ENCODE results near the gene RND2. TPM values are rescaled to one million over a fixed set of nuclear protein-coding genes. Genes with fewer than 3 reads are reported as not detected.
"Not testable (repeated sequence)": the region's sequence is repeated elsewhere in the genome, so short reads cannot be mapped to it uniquely, and the experiment has no call there.

Gene RND2
- polyA plus RNA-seq, 1 donor = 1.8 TPM

DNA sequence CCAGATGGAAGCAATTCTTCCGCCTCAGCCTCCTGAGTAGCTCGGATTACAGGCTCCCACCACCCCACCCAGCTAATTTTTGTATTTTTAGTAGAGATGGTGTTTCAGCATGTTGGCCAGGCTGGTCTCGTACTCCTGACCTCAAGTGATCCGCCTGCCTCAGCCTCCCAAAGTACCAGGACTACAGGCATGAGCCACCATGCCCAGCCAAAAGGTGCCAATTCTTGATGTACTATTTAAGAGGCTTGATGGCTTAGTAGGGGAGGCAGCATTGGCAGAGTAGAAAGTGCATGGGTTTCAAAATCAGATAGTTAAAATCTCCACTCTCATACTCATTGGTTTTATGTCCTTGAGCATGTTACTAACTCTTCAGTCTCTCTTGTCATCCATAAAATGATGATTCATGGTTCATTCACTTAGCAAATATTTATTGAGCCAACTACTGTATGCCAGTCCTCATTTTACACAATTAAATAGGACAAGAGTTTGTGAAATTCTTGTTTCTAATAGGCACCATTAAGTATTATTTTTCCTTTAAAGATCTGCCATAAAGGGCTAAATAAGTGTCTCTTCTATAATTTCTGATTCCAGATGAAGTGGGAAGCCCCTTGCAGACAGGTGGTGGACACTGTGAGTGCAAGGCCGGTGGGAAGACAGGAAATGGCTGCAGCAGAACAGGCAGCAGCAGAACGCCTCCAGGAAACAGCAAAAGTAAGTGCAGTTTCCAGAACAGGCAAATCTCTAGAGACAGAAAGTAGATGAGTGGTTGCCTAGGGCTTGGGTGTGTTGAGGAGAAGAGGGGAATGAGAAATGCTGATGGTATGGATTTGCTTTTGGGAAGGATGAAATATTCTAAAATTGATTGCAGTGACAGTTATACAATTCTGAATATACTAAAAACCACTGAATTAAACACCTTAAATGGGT, 35.0 kb upstream of the RND2 start:
- Histone ChIP-seq H3K9me3 (ENCODE audit: control insufficient read depth, low read depth, low read length) (no peaks in the 10 kb centered on the region), H3K4me1 (ENCODE audit: control insufficient read depth, insufficient read depth, low read length) (no peaks in the 10 kb centered on the region), H3K4me3 (ENCODE audit: low read length) (no peak overlapping the region), H3K36me3 (ENCODE audit: control insufficient read depth, insufficient read depth, low read length) (peaks cover 71% of the 10 kb centered on the region), H3K27me3 (ENCODE audit: control insufficient read depth, insufficient read depth, low read length) (no peaks in the 10 kb centered on the region), H3K27ac (ENCODE audit: low read length) (no peak overlapping the region)
- no peak for DNase-seq
- WGBS (ENCODE audit: insufficient coverage, low lambda C conversion rate) = no CpG with 5 or more reads among the region's 6 CpGs

DNA sequence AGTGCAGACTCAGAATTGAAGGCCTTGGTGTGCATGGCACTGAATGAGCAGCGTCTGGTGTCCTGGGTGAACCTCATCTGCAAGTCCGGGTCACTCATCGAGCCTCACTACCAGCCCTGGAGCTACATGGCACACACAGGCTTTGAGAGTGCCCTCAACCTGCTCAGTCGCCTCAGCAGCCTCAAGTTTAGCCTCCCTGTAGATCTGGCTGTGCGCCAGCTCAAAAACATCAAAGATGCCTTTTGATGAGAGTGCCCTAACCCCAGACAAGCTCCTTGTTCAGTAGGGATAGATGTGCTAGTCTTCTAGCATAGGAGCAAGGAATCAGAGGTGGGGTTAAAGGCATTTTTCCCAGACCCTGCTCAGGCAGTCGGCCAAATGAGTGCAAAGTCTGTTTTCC, 33.6 kb upstream of the RND2 start:
- DNase-seq = no peak
- H3K27me3 ChIP-seq (ENCODE audit: control insufficient read depth, insufficient read depth, low read length) = no peaks in the 10 kb centered on the region
- H3K4me3 ChIP-seq (ENCODE audit: low read length) = no peak overlapping the region
- no CpG with 5 or more reads among the region's 6 CpGs for WGBS (ENCODE audit: insufficient coverage, low lambda C conversion rate)
- H3K36me3 ChIP-seq (ENCODE audit: control insufficient read depth, insufficient read depth, low read length) = peaks cover 63% of the 10 kb centered on the region
- no peaks in the 10 kb centered on the region for H3K4me1 ChIP-seq (ENCODE audit: control insufficient read depth, insufficient read depth, low read length)
- H3K27ac ChIP-seq (ENCODE audit: low read length) = no peak overlapping the region
- H3K9me3 ChIP-seq (ENCODE audit: control insufficient read depth, low read depth, low read length) = no peaks in the 10 kb centered on the region

DNA sequence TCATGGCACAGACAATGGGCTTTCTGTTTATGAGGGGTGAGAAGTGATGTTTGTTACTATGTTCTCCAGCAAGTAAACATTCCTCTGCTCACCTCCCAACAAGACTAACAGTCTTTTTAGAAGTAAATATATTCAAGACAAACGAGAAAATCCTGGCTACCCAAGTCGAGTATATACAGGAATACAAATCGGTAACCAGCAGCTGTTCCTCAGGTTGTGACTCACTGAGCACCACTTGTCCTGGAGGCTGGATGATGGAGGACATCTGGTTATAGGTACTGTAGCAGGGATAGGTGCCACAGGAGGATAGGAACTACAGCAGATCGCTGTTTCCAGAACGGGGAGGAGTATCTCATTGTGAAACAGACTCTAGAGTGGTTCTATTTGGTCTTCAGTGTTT, 32.2 kb upstream of the RND2 start:
- H3K27me3 ChIP-seq (ENCODE audit: control insufficient read depth, insufficient read depth, low read length) = no peaks in the 10 kb centered on the region
- no peak for DNase-seq
- H3K27ac ChIP-seq (ENCODE audit: low read length) = no peak overlapping the region
- peaks cover 50% of the 10 kb centered on the region for H3K36me3 ChIP-seq (ENCODE audit: control insufficient read depth, insufficient read depth, low read length)
- no peak overlapping the region for H3K4me3 ChIP-seq (ENCODE audit: low read length)
- no peaks in the 10 kb centered on the region for H3K9me3 ChIP-seq (ENCODE audit: control insufficient read depth, low read depth, low read length)
- no CpG with 5 or more reads among the region's 5 CpGs for WGBS (ENCODE audit: insufficient coverage, low lambda C conversion rate)
- no peaks in the 10 kb centered on the region for H3K4me1 ChIP-seq (ENCODE audit: control insufficient read depth, insufficient read depth, low read length)

DNA sequence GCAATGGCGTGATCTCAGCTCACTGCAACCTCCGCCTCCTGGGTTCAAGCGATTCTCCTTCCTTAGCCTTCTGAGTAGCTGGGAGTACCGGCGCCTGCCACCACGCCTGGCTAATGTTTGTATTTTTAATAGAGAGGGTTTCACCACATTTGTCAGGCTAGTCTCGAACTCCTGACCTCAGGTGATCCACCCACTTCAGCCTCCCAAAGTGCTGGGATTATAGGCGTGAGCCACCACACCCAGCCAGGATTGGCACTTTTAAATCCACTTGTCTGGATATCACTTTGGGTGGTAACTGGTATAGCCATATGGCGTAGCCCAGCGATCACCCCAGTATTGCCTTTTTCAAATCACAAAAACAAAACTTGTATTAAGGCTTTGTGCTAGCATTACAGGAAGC, 31.1 kb upstream of the RND2 start:
- peaks cover 40% of the 10 kb centered on the region for H3K36me3 ChIP-seq (ENCODE audit: control insufficient read depth, insufficient read depth, low read length)
- no CpG with 5 or more reads among the region's 10 CpGs for WGBS (ENCODE audit: insufficient coverage, low lambda C conversion rate)
- not testable (repeated sequence) for DNase-seq; H3K4me1 ChIP-seq (ENCODE audit: control insufficient read depth, insufficient read depth, low read length); H3K27ac ChIP-seq (ENCODE audit: low read length); H3K27me3 ChIP-seq (ENCODE audit: control insufficient read depth, insufficient read depth, low read length); H3K9me3 ChIP-seq (ENCODE audit: control insufficient read depth, low read depth, low read length); H3K4me3 ChIP-seq (ENCODE audit: low read length)

DNA sequence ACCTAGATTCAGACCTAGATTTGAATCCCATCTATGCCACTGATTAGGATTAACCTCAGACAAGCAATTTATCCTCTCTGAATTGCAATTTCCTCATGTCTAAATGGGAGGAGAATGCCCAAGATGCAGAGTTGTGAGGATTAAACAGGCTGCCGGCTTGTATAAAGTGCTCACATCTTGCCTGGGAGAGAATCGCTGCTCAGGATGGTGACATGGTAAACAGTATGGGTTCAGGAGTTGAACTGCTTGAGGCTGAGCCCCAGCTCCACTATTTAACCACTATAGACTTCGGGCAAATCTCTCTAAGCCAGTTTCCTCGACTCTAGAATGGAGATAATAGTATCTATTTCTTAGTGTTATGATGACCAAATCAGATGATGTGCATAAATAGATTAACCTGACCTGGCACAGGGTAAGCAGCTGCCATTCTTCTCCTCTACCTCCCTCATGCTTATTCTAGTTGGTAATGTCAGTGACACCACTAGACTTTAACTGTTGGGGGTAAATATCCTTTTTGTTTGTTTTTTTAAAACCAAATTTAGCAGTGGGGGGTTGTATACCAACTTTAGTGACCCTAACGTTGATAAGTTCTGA, 27.5 kb upstream of the RND2 start:
- Histone ChIP-seq H3K36me3 (ENCODE audit: control insufficient read depth, insufficient read depth, low read length) (peaks cover 38% of the 10 kb centered on the region), H3K9me3 (ENCODE audit: control insufficient read depth, low read depth, low read length) (no peaks in the 10 kb centered on the region), H3K27ac (ENCODE audit: low read length) (peak overlapping the region; percentile 62), H3K4me3 (ENCODE audit: low read length) (peak overlapping the region; percentile 17), H3K27me3 (ENCODE audit: control insufficient read depth, insufficient read depth, low read length) (no peaks in the 10 kb centered on the region), H3K4me1 (ENCODE audit: control insufficient read depth, insufficient read depth, low read length) (peaks cover 8% of the 10 kb centered on the region)
- no peak for DNase-seq
- no CpG with 5 or more reads among the region's 5 CpGs for WGBS (ENCODE audit: insufficient coverage, low lambda C conversion rate)

DNA sequence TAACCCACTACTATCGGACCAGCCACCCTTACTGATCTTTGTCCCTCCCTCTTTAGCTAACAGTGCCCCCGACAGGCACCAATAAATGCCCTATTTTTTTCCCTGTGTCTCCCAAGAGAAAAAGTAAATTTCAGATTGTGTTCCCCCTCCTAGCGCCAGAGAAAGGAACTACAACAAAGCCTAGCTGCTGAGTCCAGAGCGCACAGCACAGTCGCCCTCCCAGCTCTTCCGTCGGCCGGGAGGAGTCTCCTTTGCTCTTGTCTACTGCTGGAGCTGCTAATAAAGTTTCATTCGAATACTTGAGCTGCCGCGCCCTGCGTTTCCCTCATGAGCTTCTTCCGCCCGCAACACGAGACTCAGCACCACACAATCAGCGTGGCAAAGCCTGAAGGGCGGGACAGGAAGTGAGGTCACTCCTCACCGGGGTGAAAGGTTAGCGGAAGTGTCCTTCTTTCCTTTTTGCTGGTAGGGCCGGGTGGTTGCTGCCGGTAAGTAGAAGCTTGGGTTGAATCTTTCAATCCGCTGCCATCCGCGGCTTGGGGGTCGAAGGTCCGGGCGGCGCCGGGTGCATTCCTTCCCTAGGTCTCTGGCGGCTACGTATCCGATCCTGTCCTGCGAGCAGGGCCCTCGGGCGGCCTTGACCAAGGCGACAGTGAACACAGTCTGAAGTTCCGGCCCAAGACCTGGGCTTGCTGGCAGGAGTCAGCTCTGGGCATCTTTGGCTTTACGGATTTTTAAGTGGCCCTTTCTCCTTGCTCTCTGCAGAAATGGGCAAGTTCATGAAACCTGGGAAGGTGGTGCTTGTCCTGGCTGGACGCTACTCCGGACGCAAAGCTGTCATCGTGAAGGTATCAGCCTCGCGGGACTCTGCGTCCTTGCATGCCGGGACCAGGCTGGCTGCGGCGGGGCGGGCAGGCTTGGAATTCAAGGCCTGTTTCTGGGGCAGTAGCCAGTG, 26.8 kb upstream of the RND2 start, which contains the start of gene RPL27:
TSS of gene RPL27 (plus strand) at position 436 of the 955 bp plus-strand sequence. CDS start at position 768, 332 bp downstream.
- Histone ChIP-seq H3K27ac (ENCODE audit: low read length) (peak within 1 kb of the TSS; percentile 80), H3K4me3 (ENCODE audit: low read length) (peak within 1 kb of the TSS; percentile 71), H3K27me3 (ENCODE audit: control insufficient read depth, insufficient read depth, low read length) (no peaks in the 10 kb centered on the region), H3K9me3 (ENCODE audit: control insufficient read depth, low read depth, low read length) (no peaks in the 10 kb centered on the region), H3K36me3 (ENCODE audit: control insufficient read depth, insufficient read depth, low read length) (peaks cover 38% of the 10 kb centered on the region), H3K4me1 (ENCODE audit: control insufficient read depth, insufficient read depth, low read length) (peaks cover 8% of the 10 kb centered on the region)
- DNase-seq = peak; percentile 100
- no CpG with 5 or more reads among the region's 49 CpGs for WGBS (ENCODE audit: insufficient coverage, low lambda C conversion rate)

DNA sequence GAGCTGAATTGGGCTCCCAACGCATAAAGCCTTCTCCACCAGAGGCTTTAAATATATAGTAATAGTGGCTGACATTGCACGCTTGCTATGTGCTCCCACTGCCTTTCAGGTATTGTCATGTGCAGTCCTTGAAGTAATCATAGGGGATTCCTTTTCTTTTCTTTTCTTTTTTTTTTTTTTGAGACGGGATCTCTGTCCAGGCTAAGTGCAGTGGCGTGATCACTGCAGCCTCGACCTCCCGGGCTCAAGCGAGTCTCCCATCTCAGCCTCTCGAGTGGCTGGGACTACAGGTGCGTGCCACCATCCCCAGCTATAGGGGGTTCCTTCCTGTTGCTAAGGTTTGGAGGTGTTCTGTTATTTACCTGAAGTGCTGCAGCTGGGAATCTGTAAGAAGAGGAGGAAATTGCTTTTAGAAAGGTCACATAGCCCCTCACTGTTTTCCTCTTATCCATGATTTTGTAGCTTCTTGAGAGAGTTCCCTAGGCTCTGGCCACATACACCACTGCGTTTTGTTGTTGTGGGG, 26.0 kb upstream of the RND2 start:
- Histone ChIP-seq H3K9me3 (ENCODE audit: control insufficient read depth, low read depth, low read length) (no peaks in the 10 kb centered on the region), H3K27ac (ENCODE audit: low read length) (peak overlapping the region; percentile 80), H3K4me3 (ENCODE audit: low read length) (peak overlapping the region; percentile 71), H3K4me1 (ENCODE audit: control insufficient read depth, insufficient read depth, low read length) (peaks cover 8% of the 10 kb centered on the region), H3K36me3 (ENCODE audit: control insufficient read depth, insufficient read depth, low read length) (peaks cover 42% of the 10 kb centered on the region), H3K27me3 (ENCODE audit: control insufficient read depth, insufficient read depth, low read length) (no peaks in the 10 kb centered on the region)
- no CpG with 5 or more reads among the region's 10 CpGs for WGBS (ENCODE audit: insufficient coverage, low lambda C conversion rate)
- no peak for DNase-seq

DNA sequence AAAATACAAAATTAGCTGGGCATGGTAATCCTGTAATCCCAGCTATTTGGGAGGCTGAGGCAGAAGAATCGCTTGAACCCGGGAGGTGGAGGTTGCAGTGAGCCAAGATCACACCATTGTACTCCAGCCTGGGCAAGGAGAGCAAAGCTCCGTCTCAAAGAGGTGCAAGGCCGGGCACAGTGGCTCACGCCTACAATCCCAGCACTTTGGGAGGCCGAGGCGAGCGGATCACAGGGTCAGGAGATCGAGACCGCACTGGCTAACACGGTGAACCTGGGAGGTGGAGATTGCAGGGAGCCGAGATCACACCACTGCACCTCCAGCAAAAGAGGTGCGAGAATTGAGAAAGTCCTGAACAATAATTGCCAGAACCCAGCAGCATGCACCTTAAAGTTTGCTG, 24.1 kb upstream of the RND2 start:
- not testable (repeated sequence) for H3K4me3 ChIP-seq (ENCODE audit: low read length); H3K27me3 ChIP-seq (ENCODE audit: control insufficient read depth, insufficient read depth, low read length); DNase-seq; H3K9me3 ChIP-seq (ENCODE audit: control insufficient read depth, low read depth, low read length); H3K27ac ChIP-seq (ENCODE audit: low read length); H3K4me1 ChIP-seq (ENCODE audit: control insufficient read depth, insufficient read depth, low read length)
- no CpG with 5 or more reads among the region's 13 CpGs for WGBS (ENCODE audit: insufficient coverage, low lambda C conversion rate)
- H3K36me3 ChIP-seq (ENCODE audit: control insufficient read depth, insufficient read depth, low read length) = peaks cover 41% of the 10 kb centered on the region

DNA sequence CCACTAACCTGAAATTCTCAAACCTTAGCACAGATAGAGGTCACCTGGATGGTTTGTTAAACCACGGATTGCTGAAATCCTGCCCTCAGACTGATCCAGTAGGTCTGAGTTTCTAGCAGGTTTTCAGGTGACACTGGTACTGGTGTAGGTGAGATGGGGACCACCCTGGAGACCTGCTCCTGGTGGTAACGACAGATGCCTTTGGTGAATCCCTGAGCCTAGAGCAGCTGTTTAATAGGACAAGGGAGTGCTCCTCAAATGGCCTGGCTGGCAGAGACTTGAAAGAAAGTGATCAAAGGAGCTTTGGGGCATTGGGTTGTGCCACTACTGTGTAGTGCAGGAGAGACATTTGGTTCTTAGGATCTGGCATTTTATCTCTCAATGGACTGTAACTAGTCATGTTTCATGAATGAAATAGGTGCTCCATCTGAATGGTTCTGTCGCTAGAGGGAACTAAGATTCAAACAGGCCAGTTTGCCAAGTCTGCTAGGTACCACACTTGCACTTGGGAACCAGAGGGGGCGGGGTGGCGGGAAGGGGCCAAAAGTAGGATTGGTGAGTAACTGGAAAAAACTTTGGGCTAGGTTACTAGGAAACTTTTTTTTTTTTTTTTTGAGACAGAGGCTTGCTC, 21.4 kb upstream of the RND2 start:
- peaks cover 41% of the 10 kb centered on the region for H3K36me3 ChIP-seq (ENCODE audit: control insufficient read depth, insufficient read depth, low read length)
- peaks cover 11% of the 10 kb centered on the region for H3K4me1 ChIP-seq (ENCODE audit: control insufficient read depth, insufficient read depth, low read length)

More for the DNA sequence above, 21.4 kb upstream of the RND2 start:
- Histone ChIP-seq H3K27me3 (ENCODE audit: control insufficient read depth, insufficient read depth, low read length) (no peaks in the 10 kb centered on the region), H3K9me3 (ENCODE audit: control insufficient read depth, low read depth, low read length) (no peaks in the 10 kb centered on the region), H3K4me3 (ENCODE audit: low read length) (no peak overlapping the region), H3K27ac (ENCODE audit: low read length) (no peak overlapping the region)
- 100% methylated on average over 1 of the region's 5 CpGs for WGBS (ENCODE audit: insufficient coverage, low lambda C conversion rate)
- no peak for DNase-seq
